ENCODE results near the gene SOX4.

DNA sequence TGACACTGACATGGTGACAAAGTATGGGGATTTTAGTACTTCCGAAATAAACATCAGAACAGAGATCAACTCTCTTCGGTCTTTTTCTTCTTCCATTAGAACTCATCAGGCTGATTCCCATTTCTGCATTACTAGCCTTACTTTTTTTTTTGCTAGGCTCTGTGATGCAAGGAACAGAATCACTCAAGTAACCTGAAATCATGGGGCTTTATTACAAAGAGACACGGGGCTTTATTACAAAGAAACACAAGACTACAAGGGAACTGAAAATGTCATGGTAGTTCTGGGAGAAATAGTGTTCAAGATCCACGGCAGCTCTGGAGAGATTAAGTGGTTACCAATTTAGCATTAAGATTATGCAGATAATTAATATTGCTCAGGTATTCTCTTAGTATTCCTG lies 11.6 kb downstream of the SOX4 start:
- TF ChIP-seq POLR2A (IDR thresholded peaks at IDR 0.05; ENCODE audit: low read length) (no peak), GATA1 (IDR thresholded peaks at IDR 0.05; ENCODE audit: low read depth, low read length) (no peak)
